Activated CD4-positive, CD25-positive, alpha-beta regulatory T cell treated with anti-CD3 and anti-CD28 coated beads, Interleukin-2, amount 50 U/mL, for 72 hours (primary cell): ENCODE measurements around the gene POU2F1.

Experiments
- DNase-seq: peaks from one replicate; pipeline ENCODE4 v3.0.0; 2021

Gene POU2F1

DNA sequence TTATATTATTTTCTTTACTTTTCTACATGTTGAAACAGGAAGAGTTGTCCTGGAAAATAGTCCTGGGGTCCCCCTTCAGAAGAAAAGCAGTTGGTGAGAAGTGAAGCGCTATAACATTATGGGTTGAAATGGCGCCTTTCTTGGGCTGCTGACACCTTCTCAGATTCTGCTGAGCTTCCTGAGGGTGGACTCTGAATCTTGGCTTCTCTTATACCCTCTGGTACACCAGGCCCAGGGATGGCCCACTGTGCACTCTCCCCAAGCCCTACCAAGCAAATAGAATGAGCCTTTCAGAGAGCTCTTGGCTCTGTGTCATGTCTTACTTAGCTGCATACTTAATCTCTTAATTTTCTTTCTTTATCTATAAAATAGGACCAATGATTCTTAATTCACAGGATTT is 255.4 kb downstream of the POU2F1 start:
- no peak for DNase-seq
